SU-DHL-6 (cell line): Measurements from ENCODE around the gene WSCD2.

Experiments
- H2AFZ ChIP-seq: fragments of 200-600 bp; sonication (generic); 2 replicates; pipeline ENCODE4 v1.6.1; 2014; ENCODE audit warnings: low read depth, mild to moderate bottlenecking, moderate library complexity, mixed read lengths, antibody characterized with exemption, low read length; ENCODE audit not compliant: severe bottlenecking
- H3F3A ChIP-seq: fragments of 200-600 bp; shearing (Covaris generic); 2 replicates; pipeline ENCODE4 v1.6.0; 2016; ENCODE audit warnings: antibody characterized with exemption, mild to moderate bottlenecking; ENCODE audit not compliant: insufficient read depth
- H3K27ac ChIP-seq: fragments of 200-600 bp; sonication (generic); 2 replicates; pipeline ENCODE4 v1.5.1; 2016; ENCODE audit warnings: low read depth, mild to moderate bottlenecking, low read length, moderate library complexity, mixed read lengths
- H3K27me3 ChIP-seq: fragments of 200-600 bp; sonication (generic), shearing (Covaris generic); 2 replicates; pipeline ENCODE4 v1.6.0; 2014; ENCODE audit warnings: mild to moderate bottlenecking, low read length
- H3K36me3 ChIP-seq: fragments of 200-600 bp; sonication (generic); 2 replicates; pipeline ENCODE4 v1.6.1; 2014; ENCODE audit warnings: mild to moderate bottlenecking, low read length, mixed read lengths
- H3K4me2 ChIP-seq: fragments of 300-600, 200-600 bp; shearing (Covaris generic), sonication (generic); 2 replicates; pipeline ENCODE4 v1.6.0; 2014; ENCODE audit warnings: low read length, low read depth, mild to moderate bottlenecking; ENCODE audit not compliant: poor library complexity, severe bottlenecking
- H3K4me3 ChIP-seq: fragments of 200-600 bp; sonication (generic); 2 replicates; pipeline ENCODE4 v1.5.1; 2014; ENCODE audit warnings: antibody characterized with exemption, low read length, mild to moderate bottlenecking, mixed read lengths; ENCODE audit not compliant: insufficient read depth, poor library complexity, severe bottlenecking
- H3K79me2 ChIP-seq: fragments of 200-600 bp; sonication (generic); 2 replicates; pipeline ENCODE4 v1.6.1; 2014; ENCODE audit warnings: mild to moderate bottlenecking, low read length, moderate library complexity; ENCODE audit not compliant: insufficient read depth
- H3K9ac ChIP-seq: fragments of 200-600 bp; sonication (generic); 2 replicates; pipeline ENCODE4 v1.7.0; 2014; ENCODE audit warnings: mild to moderate bottlenecking, low read length
- H3K9me2 ChIP-seq: fragments of 200-600 bp; sonication (generic); replicated peaks from 2 replicates; pipeline ENCODE4 v1.6.1; 2014; ENCODE audit warnings: low read length; ENCODE audit not compliant: insufficient read depth
- H3K9me3 ChIP-seq: fragments of 200-600 bp; sonication (generic); 2 replicates; pipeline ENCODE4 v1.6.1; 2014; ENCODE audit warnings: low read length, mixed read lengths; ENCODE audit not compliant: insufficient read depth
- H4K20me1 ChIP-seq: fragments of 200-600 bp; sonication (generic); 2 replicates; pipeline ENCODE4 v1.6.1; 2014; ENCODE audit warnings: low read depth, mild to moderate bottlenecking, antibody characterized with exemption, low read length, moderate library complexity, mixed read lengths
- CTCF ChIP-seq: fragments of 200-600 bp; sonication (generic); IDR thresholded peaks from one replicate; pipeline ENCODE4 v1.5.1; 2017; ENCODE audit warnings: antibody characterized with exemption, mild to moderate bottlenecking, low read length, moderate library complexity; ENCODE audit not compliant: insufficient read depth, poor library complexity, severe bottlenecking
- EZH2phosphoT487 ChIP-seq: fragments of 200-600 bp; sonication (generic), shearing (Covaris generic); conservative IDR thresholded peaks from 2 replicates; pipeline ENCODE4 v1.6.1; 2018; ENCODE audit warnings: mild to moderate bottlenecking, antibody characterized with exemption, low read length, moderate library complexity, mixed read lengths

The WSCD2 gene

GRCh38 chr12:108170164-108170563 is 41.1 kb downstream of the WSCD2 start:
- H3F3A ChIP-seq = no peaks in the 10 kb centered on the region
- no peaks in the 10 kb centered on the region for H4K20me1 ChIP-seq
- H3K27ac ChIP-seq = no peak overlapping the region
- H3K4me3 ChIP-seq = no peak overlapping the region
- TF ChIP-seq CTCF = no peak
- TF ChIP-seq EZH2phosphoT487 = no peak
- no peaks in the 10 kb centered on the region for H3K9me2 ChIP-seq
- H3K4me2 ChIP-seq = no peak overlapping the region
- no peaks in the 10 kb centered on the region for H3K79me2 ChIP-seq
- H3K9ac ChIP-seq = no peak overlapping the region
- no peaks in the 10 kb centered on the region for H3K9me3 ChIP-seq
- no peaks in the 10 kb centered on the region for H3K36me3 ChIP-seq
- H3K27me3 ChIP-seq = no peaks in the 10 kb centered on the region
- no peak overlapping the region for H2AFZ ChIP-seq

GRCh38 chr12:108172033-108172432 is 42.9 kb downstream of the WSCD2 start:
- TF ChIP-seq EZH2phosphoT487 = no peak
- no peak for TF ChIP-seq CTCF
- Histone ChIP-seq H3K79me2 (no peaks in the 10 kb centered on the region), H3K9me2 (no peaks in the 10 kb centered on the region), H2AFZ (no peak overlapping the region), H3K9me3 (no peaks in the 10 kb centered on the region), H3K27me3 (no peaks in the 10 kb centered on the region), H3K4me2 (no peak overlapping the region), H3K36me3 (no peaks in the 10 kb centered on the region), H3F3A (no peaks in the 10 kb centered on the region), H4K20me1 (no peaks in the 10 kb centered on the region), H3K4me3 (no peak overlapping the region), H3K9ac (no peak overlapping the region), H3K27ac (no peak overlapping the region)

- no peaks in the 10 kb centered on the region for H3F3A ChIP-seq
- no peak overlapping the region for H2AFZ ChIP-seq
- H3K9ac ChIP-seq = no peak overlapping the region
- no peak overlapping the region for H3K27ac ChIP-seq
- TF ChIP-seq CTCF (no peak), EZH2phosphoT487 (no peak)
- no peaks in the 10 kb centered on the region for H3K9me3 ChIP-seq
- H4K20me1 ChIP-seq = no peaks in the 10 kb centered on the region
- H3K4me2 ChIP-seq = no peak overlapping the region
- H3K9me2 ChIP-seq = no peaks in the 10 kb centered on the region
- H3K36me3 ChIP-seq = no peaks in the 10 kb centered on the region
- no peaks in the 10 kb centered on the region for H3K79me2 ChIP-seq
- no peaks in the 10 kb centered on the region for H3K27me3 ChIP-seq
- H3K4me3 ChIP-seq = no peak overlapping the region
Measured at GRCh38 chr12:108173160-108173559, 44.1 kb downstream of the WSCD2 start.
